CD4-positive, alpha-beta T cell treated with Interleukin-6 for 4 hours (primary cell): ENCODE data around the gene RGS7.
"Not testable (repeated sequence)": the region's sequence is repeated elsewhere in the genome, so short reads cannot be mapped to it uniquely, and the experiment has no call there.

ENCODE experiments used
- DNase-seq: peaks from one replicate; pipeline ENCODE4 v3.0.0-alpha.2; 2020; ENCODE audit warnings: mixed read lengths

RGS7 gene

DNA sequence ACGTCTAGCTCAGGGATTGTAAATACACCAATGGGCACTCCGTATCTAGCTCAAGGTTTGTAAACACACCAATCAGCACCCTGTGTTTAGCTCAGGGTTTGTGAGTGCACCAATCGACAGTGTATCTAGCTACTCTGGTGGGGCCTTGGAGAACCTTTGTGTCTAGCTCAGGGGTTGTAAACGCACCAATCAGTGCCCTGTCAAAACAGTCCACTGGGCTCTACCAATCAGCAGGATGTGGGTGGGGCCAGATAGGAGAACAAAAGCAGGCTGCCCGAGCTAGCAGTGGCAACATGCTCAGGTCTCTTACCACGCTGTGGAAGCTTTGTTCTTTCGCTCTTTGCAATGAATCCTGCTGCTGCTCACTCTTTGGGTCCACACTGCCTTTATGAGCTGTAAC, 593.9 kb downstream of the RGS7 start:
- DNase-seq, result not testable (repeated sequence)

DNA sequence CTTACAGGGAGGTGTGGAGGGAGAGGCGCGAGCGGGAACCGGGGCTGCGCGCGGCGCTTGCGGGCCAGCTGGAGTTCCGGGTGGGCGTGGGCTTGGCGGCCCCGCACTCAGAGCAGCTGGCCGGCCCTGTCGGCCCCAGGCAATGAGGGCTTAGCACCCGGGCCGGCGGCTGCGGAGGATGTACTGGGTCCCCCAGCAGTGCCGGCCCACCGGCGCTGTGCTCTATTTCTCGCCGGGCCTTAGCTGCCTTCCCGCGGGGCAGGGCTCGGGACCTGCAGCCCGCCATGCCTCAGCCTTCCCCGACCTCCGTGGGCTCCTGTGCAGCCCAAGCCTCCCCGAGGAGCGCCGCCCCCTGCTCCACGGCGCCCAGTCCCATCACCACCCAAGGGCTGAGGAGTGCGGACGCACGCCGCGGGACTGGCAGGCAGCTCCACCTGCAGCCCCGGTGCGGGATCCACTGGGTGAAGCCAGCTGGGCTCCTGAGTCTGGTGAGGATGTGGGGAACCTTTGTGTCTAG, 594.5 kb downstream of the RGS7 start:
- DNase-seq, result not testable (repeated sequence)

DNA sequence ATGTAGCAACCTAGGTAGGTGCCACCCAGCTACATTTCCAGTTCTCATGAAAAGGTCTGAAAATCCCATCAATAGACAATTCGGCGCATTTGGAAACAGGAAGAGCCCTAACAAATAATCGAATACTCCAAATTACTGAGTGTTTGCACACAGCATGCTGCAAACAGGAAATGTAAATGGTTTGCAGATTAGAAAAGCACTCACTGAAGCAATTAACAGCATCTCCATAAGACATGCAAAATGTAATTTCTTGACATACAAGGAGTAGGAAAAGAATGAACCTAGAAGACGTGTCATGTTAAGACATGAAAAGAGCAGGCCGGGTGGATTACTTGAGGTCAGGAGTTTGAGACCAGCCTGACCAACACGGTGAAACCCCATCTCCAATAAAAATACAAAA, 598.2 kb downstream of the RGS7 start:
- DNase-seq, result not testable (repeated sequence)

DNA sequence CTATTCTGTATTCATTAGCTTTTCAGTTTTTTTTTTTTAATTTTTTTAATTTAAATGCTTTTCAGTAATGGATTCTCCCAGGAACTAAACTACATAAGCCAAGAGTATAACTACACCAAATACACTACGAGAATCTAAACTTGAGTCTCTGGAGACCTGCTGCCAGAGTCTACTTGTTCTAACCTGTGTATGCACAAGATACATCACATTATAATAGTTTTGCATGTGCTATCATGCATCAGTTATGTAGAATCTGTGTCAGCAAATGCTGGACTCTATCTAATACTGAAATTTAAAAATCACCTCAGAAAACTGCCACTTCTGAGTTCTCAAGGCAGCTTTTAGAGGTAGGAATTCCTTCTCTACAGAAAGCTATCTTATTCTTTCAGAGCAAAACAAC, 598.7 kb downstream of the RGS7 start:
- no peak for DNase-seq

DNA sequence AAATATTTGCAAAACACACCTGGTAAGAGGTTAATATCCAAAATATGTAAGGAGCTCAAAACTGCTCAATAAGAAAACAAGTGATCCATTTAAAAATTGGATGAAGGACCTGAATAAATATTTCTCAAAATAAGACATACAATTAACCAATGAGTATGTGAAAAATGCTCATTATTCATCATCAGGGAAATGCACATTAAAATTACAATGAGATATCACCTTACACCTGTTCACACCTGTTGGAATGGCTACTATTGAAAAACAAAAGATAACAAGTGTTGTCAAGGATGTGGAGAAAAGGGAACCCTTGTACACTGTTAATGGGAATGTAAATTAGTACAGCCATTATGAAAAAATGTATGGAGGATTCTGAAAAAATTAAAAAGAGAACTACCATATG, 609.1 kb downstream of the RGS7 start:
- no peak for DNase-seq

DNA sequence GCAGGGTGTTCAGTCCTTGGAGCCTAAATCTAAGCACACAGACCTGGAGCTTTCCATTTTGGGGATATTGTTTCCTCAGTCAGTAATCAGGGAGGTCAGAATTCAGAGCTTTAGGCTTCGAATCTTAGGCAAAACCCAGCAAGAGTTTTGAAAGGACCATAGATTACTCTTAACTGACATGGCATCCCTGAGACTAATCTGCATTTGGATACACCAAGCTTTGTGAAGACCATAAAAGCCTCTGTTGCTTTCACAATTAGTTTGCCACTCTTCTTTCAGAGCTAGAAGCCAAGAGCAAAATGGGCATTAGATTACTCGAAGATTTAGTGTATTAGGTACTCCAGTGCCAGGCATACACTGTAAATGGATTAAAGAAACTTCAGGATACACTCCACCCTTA, 613.3 kb downstream of the RGS7 start:
- DNase-seq, result no peak

DNA sequence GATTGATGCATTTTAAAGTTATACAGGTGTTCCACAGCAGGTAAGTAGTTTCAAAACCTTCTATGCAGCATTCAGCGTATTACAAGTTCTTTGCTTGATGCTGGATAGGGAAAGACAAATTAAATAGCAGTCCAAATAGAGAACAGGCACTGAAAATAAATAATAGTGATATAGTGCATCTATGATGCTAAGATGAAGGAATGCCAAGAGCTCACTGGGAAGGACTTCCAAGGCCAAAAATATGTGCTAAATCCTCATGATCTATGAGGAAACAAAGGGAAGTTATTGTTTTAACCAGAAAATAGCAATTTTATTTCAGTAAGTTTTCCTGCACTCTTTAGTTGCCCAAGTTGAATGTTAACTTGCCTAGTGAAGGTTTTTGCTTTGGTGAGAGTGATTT, 617.3 kb downstream of the RGS7 start:
- DNase-seq, result no peak

DNA sequence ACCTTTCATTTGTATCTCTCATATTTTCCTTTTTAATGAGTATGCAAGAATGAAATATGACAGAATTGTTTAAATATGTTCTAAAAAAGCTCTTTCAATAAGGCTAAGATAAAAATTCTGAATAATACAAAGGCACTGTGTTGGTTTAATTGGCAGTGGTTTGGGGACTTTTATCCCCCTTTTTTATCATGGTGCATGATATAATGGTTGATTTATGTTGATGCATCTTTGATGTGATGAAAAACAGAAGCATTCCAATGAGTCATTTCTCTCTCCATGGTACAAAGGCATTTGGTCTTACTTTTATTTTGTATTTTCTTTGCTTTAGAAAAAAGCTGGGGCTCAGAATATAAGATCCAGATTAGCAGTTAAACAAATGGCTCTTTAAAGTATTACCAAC, 617.9 kb downstream of the RGS7 start:
- no peak for DNase-seq

DNA sequence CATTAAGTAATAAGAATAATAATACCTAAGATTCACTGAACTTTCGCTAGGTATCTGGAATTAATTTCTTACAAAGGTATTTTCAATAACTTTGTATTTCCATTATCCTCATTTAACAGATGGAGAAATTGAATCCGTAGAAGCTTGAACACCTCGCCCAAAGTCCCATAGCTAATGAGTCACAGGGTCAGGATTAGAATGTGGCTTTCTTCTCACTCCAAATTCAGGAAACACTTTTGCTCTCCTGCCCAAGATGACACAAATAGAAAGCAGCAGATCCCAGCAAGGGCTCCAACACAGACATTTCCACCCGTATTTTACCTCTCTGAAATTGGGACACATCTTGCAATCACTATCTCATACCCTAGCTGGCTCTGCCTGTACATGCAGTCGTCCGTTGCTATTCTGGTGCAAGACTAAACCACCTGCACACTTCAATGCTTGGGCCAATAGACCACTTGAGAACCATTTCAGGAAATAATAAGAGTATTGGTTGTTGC, 619.2 kb downstream of the RGS7 start:
- DNase-seq, result no peak

DNA sequence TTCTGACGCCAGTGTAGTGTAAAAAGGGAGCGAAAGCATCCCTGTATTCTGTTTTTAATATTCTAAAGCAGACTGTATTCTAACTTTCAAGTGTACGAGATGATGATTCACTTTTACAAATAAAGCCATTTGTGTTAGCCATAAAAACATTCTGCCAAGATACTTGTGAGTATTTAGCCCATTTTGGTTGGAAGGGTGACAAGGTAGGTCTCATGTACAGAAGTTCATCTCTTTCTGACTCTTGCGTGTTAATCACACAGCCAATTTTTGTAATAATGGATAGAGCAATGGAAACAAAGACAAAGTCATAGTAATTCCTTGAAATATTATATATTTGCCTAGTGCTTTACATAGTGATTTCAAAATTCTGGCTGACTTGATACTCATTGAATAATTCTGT, 619.7 kb downstream of the RGS7 start:
- no peak for DNase-seq

DNA sequence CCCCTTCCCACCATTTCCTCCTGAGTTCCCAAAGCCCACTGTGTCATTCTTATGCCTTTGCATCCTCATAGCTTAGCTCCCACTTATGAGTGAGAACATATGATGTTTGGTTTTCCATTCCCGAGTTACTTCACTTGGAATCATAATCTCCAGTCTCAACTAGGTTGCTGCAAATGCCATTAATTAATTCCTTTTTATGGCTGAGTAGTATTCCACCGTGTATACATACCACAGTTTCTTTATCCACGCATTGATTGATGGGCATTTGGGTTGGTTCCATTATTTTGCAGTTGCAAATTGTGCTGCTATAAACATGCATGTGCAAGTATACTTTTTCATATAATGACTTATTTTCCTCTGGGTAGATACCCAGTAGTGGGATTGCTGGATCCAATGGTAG, 622.3 kb downstream of the RGS7 start:
- DNase-seq, result not testable (repeated sequence)

DNA sequence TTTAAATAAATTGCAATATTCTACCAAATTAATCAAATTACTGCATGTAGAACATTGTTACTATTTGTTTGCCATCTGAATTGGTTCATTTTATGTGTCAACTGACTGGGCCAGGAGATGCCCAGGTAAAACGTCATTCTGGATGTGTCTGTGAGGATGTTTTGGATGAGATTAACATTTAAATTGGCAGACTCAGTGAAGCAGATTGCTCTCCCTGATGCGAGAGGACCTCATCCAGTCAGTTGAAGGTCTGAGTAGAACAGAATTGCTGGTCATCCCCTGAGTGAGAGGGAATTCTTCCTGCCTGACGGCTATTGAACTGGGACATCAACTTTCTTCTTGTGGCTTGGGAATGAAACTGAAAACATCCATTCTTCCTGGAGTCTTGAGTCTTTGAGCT, 623.0 kb downstream of the RGS7 start:
- DNase-seq, result no peak

DNA sequence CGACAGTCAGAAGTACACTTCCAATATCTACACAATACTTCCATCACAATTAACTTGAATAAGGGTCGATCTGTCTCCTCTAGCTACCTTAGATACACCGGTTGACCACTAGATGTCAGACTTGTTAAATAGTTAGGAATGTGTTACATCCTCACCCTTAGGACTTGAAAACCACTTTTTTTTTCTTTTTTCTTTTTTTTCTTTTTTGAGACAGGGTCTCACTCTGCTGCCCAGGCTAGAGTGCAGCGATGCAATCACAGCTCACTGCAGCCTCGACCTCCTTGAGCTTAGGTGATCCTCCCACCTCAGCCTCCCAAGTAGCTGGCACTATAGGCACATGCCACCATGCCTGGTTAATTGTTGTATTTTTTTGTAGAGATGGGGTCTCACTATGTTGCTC, 624.6 kb downstream of the RGS7 start:
- DNase-seq, result no peak
